ENCODE results near the gene AFAP1L1. TPM values are rescaled to one million over a fixed set of nuclear protein-coding genes. Genes with fewer than 3 reads are reported as not detected.

AFAP1L1 gene
- total RNA-seq (2014; rRNA removed; shearing (Covaris generic)) = 2.2 and 3.3 TPM in 2 replicates

DNA sequence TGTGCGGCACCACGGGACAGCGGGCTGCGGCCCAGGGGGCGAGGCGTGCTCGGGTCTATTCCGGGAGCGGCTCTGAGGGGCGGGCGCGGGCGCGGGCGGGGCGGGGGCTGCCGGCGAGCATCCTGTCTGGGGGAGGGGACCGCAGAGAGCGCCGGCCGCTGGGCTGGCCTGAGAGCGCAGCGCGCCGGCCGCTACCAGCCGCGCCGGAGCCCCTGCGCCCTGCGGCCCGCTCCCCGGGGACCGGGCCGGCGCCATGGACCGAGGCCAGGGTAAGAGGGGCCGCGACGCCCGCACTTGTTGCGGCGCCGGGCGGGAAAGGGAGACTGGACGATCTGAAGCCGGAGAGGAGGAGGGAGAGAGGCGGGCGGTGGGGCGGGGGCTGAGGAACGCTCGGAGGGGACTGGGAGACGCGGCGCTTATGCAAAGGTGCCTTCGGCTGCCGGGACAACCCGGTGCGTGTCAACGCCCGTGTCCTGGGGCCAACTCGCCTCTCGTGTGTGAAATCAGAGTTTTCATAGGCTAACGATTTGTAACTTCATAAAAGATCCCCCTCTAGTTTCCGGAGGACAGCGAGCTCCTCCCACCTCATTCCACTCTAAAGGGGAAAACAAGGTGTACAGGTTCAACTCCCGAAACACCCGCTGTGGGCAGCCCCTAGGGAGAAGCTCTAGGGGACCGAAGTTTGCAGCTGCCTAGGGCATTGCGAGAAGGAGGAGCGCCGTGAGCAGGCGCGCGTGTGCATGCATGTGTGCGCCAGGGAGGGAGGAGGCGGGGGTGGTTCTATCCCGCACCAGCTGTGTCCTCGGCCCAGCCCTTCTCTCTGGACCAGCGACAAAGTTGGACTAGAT is at the start of gene AFAP1L1:
Gene AFAP1L1, plus strand, starts transcription at position 144 of the 848 bp plus-strand sequence. Its CDS starts 110 bp downstream, at position 254.
- Histone ChIP-seq H3K36me3 (replicated peaks; ENCODE audit: control insufficient read depth, insufficient read depth, low read length) (no peaks in the 10 kb centered on the region), H3K27me3 (ENCODE audit: control insufficient read depth, insufficient read depth, low read length) (peaks cover 27% of the 10 kb centered on the region), H3K4me3 (ENCODE audit: insufficient read depth, low read depth, low read length) (peak within 1 kb of the TSS; percentile 52)
- peak; percentile 92 for DNase-seq

DNA sequence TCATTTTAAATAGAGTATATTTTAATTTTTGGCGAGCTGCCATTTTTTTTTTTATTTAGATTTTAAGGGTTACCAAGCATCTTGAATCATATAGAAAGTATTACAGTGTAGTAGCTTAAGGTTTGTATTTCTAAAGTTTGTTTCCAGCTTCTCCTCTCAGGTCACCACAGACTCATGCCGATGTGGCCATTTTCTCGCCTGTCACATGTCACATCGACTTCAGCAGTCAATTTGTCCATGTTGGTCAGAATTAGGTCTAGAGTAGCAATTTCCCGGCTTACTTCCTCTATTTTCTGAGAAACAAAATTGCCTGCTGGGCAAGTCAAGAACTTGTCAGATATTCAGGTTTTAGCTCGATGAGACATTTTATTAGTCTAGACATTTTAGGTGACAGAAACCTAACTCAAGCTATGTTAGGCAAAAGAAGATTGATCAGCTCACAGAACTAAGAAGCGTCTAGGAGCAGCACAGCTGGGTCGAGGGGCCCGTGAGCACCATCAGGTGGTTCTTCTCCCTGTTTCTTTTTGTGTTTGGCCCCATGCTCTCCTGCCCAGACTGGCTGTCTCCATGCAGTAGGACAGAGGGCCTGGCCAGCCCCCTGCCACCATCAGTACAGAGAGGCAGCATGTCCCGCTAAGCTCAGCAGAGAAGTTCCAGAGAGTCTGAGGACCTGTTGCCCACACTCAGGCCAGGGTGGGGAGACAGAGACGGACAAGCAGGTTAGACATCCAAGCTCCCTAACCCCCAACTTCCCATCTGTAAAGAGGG is 48.4 kb upstream of the AFAP1L1 start:
- no peak for DNase-seq
- no peaks in the 10 kb centered on the region for H3K36me3 ChIP-seq (replicated peaks; ENCODE audit: control insufficient read depth, insufficient read depth, low read length)
- H3K27me3 ChIP-seq (ENCODE audit: control insufficient read depth, insufficient read depth, low read length) = no peaks in the 10 kb centered on the region
- no peak overlapping the region for H3K4me3 ChIP-seq (ENCODE audit: insufficient read depth, low read depth, low read length)

DNA sequence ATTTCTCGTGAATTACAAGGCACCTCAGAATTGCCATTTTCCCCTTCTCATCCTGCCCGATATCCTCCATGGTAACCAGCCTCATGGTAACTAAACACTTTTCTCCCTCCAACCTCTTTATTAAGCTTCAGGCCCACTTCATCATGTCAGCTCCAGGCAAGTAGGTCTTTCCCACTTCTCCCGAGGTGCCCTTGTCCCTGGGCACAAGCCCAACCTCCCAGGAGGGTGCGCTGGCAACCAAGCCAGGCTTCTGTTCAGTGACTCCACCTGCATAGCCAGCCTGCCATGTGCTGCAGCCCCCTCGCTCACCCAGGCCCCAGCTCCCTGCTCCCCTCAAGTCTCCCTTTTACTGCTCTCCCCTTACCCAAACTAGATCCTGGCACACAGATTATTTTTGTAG is 47.4 kb upstream of the AFAP1L1 start:
- H3K4me3 ChIP-seq (ENCODE audit: insufficient read depth, low read depth, low read length) = no peak overlapping the region
- no peaks in the 10 kb centered on the region for H3K36me3 ChIP-seq (replicated peaks; ENCODE audit: control insufficient read depth, insufficient read depth, low read length)
- DNase-seq = no peak
- H3K27me3 ChIP-seq (ENCODE audit: control insufficient read depth, insufficient read depth, low read length) = no peaks in the 10 kb centered on the region

DNA sequence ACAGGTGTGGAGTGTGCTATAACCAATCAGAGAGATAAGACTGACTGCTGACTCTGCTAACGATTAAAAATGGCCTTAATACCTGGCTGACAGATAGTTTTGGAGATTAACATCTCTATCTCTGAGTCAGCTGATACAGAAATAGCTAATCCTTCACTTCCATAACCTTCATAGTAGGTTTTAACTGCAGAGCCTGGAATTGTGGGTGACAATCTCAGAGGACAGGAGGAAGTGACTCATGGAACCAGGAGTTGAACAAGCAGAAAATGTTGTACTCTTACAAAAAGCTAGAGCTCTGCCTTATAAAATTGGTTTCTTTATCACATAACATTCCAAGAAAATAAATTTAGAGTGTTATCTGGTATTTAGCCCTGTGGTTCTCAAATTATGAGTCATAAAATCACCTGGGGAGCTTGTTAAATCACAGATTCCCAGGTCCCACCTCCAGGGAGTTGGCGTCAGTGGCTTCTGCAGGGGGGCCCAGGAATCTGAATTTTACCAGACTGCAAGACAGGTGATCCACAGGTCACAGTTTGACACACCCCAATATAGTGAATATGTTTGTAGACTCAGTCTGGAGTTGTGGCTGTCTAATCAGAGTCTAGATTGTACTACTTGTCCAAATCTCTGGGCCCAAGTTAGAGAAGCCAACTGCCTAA is 44.4 kb upstream of the AFAP1L1 start:
- Histone ChIP-seq H3K4me3 (ENCODE audit: insufficient read depth, low read depth, low read length) (no peak overlapping the region), H3K27me3 (ENCODE audit: control insufficient read depth, insufficient read depth, low read length) (no peaks in the 10 kb centered on the region), H3K36me3 (replicated peaks; ENCODE audit: control insufficient read depth, insufficient read depth, low read length) (no peaks in the 10 kb centered on the region)
- no peak for DNase-seq

DNA sequence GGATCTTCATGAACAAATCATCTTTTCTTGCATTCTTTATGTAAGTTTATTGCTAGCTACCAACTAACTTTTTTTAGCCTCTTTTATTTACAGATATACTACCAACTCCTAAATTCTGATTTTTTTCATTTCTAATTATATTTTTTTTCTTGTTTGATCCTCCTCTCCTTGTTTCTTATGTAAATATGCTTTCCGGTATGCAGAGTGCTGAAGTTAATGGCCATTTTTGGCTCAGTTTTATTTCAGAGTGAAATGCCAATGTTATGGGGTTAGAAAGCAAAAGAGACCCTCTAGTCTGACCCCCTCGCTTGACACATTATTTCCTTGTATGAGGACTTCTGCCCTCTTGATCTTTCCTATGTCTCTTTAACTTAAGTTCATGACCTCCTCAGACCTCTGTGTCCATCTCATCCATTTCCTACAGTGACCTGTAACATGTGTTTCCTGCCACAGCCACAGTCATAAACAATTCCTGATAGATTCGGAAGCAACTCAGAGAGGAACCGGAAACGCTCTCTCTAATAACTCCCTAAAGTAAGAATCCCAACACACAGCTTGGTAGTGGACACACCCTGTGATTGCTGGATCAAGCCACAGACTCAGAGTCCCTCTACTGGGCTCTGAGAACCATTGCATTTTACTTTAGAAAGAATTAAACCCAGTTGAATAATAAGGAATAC is 42.9 kb upstream of the AFAP1L1 start:
- DNase-seq = peak; percentile 62
- Histone ChIP-seq H3K4me3 (ENCODE audit: insufficient read depth, low read depth, low read length) (no peak overlapping the region), H3K27me3 (ENCODE audit: control insufficient read depth, insufficient read depth, low read length) (no peaks in the 10 kb centered on the region), H3K36me3 (replicated peaks; ENCODE audit: control insufficient read depth, insufficient read depth, low read length) (no peaks in the 10 kb centered on the region)

DNA sequence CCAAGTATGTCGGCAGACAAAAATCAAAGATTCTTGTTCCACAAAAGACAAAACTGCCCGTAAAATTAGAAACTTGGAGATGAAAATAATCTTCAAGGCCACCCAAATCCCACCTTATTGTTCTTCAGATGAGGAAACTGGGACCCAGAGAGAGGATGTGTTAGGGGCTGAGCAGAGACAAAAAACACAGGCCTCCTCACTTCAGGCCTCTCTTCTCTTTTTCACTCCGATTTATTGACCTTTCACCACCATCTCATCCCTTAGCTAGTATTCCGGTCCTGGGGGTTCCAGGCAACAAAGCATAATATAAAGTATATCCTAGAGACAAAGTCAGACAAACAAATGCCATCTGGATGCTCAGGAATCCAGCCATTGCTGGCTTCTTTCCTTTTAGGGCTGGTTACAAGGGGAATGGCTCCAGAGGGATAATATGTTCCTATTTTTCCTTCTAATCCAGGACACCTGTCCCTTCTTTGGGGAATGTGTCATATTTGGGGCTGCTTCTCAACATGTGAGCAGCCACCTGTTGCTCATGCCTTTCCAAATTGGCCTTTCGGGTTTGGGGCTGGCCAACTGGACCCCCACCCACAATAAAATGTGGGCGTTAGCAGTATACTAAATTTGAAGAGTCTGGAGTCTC is 42.2 kb upstream of the AFAP1L1 start:
- H3K36me3 ChIP-seq (replicated peaks; ENCODE audit: control insufficient read depth, insufficient read depth, low read length) = no peaks in the 10 kb centered on the region
- DNase-seq = no peak
- H3K27me3 ChIP-seq (ENCODE audit: control insufficient read depth, insufficient read depth, low read length) = no peaks in the 10 kb centered on the region
- no peak overlapping the region for H3K4me3 ChIP-seq (ENCODE audit: insufficient read depth, low read depth, low read length)

DNA sequence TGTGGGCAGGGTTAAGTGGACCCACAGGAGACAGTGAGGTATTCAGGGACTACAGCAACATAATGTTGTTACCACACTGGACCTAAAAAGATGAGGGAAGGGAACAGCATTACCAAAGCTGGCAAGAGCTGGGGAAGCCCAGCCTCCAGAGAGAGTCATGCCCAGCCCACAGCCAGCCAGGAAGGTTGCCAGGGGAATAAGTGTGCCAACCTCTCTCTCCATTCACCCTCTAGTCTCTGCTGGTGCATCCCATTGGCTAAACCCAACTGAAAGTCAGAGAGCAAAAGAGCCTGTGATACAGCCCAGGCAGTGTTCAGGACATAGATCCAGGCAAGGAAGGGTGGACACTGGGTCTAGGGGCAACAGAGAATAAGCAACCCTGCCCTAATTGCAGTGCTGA is 35.8 kb upstream of the AFAP1L1 start:
- H3K4me3 ChIP-seq (ENCODE audit: insufficient read depth, low read depth, low read length) = no peak overlapping the region
- no peaks in the 10 kb centered on the region for H3K36me3 ChIP-seq (replicated peaks; ENCODE audit: control insufficient read depth, insufficient read depth, low read length)
- no peaks in the 10 kb centered on the region for H3K27me3 ChIP-seq (ENCODE audit: control insufficient read depth, insufficient read depth, low read length)
- DNase-seq = no peak

DNA sequence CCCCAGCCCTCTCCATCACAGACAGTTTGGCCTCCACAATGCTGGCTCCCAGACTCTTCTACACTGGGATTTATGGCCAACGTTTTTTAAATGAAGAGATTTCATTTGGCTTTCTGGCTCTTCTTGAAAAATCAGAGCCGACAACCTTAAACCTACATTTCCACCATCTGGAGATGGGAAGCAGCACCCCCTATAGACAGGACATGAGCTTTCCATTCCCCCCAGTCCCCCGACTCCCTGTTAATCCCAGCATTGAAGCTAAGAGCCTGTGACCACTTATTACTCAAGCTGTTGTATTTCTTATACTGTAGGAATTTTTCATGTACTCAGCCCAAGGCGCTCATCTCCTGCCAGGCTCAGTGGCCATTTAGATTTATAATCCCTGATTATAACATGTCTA is 34.0 kb upstream of the AFAP1L1 start:
- H3K36me3 ChIP-seq (replicated peaks; ENCODE audit: control insufficient read depth, insufficient read depth, low read length) = no peaks in the 10 kb centered on the region
- no peaks in the 10 kb centered on the region for H3K27me3 ChIP-seq (ENCODE audit: control insufficient read depth, insufficient read depth, low read length)
- peak; percentile 83 for DNase-seq

DNA sequence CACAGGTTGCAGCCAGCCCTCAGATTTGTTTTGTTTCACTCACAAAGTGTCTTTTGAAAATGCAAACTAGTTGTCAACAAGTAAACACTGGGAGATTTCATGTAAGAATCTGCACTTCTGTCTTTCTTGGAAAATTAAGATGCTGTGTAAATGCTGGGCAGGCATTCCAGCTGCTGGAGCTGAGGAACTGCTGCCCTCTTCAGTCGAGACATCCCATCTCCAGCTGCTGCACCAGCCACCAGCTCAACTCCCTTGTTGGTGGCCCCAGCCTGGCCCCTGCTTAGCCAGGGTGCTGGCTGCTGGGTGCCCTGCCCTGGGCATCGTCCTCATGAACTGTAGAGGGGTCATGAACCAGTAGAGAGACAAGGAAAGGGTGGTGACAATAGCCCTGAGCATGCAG is 33.1 kb upstream of the AFAP1L1 start:
- Histone ChIP-seq H3K4me3 (ENCODE audit: insufficient read depth, low read depth, low read length) (no peak overlapping the region), H3K27me3 (ENCODE audit: control insufficient read depth, insufficient read depth, low read length) (no peaks in the 10 kb centered on the region), H3K36me3 (replicated peaks; ENCODE audit: control insufficient read depth, insufficient read depth, low read length) (no peaks in the 10 kb centered on the region)
- peak; percentile 55 for DNase-seq

More for the DNA sequence above, 34.0 kb upstream of the AFAP1L1 start:
- no peak overlapping the region for H3K4me3 ChIP-seq (ENCODE audit: insufficient read depth, low read depth, low read length)

DNA sequence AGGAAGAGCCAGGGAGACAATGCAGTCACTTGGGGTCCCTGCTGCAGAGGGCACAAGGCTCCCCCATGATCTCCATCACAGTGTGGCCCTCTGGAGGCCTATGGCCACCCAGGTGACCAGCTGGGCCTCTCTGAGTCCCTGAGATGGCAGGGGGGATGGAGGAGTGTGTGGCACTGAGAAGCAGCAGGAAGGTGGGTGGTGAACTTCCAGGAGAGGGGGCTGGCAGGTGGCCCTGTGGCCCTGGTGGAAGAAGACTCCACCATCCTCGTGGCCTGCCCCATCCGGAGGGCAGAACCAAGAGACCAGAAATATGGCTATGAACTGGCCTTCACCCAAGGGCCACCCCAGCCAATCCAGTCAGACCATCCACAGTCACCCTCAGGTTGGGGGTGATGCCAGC is 31.7 kb upstream of the AFAP1L1 start:
- H3K27me3 ChIP-seq (ENCODE audit: control insufficient read depth, insufficient read depth, low read length) = no peaks in the 10 kb centered on the region
- no peak for DNase-seq
- no peak overlapping the region for H3K4me3 ChIP-seq (ENCODE audit: insufficient read depth, low read depth, low read length)

DNA sequence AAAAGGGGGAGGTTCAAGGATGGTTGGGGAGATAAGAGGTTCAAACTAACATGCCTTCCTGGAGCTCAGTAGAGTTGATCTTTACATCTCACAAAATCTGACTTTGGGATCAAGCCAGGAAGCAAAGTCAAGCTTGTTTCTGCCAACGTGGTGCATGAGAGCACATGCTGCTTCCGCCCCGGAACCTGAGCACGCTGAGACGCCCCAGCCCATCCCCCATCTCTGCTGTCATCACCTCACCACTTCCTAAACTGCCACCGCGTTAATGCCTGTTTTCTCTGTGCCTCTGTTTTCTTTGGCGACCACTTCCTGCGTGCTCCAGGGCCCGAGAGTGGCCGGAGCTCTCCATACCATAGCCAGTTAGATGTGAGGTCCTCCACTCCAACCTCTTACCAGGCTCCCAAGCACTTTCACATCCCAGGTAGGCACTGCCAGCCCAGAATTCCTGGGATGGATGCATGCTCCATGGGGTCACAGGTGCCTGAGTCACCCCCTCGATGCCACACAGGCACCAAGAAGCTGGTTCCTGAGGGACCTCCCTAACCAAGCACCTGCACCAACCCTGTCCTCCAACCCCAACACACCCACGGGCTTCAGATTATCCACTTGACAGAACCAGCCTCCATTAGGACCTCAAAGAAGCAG is 31.2 kb upstream of the AFAP1L1 start:
- Histone ChIP-seq H3K36me3 (replicated peaks; ENCODE audit: control insufficient read depth, insufficient read depth, low read length) (no peaks in the 10 kb centered on the region), H3K4me3 (ENCODE audit: insufficient read depth, low read depth, low read length) (no peak overlapping the region), H3K27me3 (ENCODE audit: control insufficient read depth, insufficient read depth, low read length) (no peaks in the 10 kb centered on the region)
- DNase-seq = no peak

More for the DNA sequence above, 31.7 kb upstream of the AFAP1L1 start:
- no peaks in the 10 kb centered on the region for H3K36me3 ChIP-seq (replicated peaks; ENCODE audit: control insufficient read depth, insufficient read depth, low read length)

DNA sequence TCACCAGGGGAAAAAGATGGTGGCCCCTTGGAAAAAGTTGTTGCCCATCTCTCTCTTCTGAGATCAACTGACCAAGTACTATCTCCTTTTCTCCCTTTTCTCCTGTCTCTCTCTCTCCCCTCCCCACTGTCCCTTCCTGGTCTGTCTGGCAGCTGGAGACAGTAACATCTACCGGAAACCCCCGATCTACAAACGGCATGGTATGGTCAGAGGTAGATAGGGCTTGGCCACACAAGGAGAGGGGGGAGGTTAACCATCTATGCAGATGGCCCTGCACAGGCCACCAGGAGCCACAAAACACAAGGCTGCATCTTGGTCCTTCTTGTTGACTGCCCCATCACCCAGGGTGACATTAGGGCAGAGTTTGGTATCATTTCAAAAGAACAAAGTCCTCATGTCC is 29.3 kb upstream of the AFAP1L1 start:
- no peaks in the 10 kb centered on the region; the same call in 1 of the 2 replicates for H3K27me3 ChIP-seq (ENCODE audit: control insufficient read depth, insufficient read depth, low read length)

DNA sequence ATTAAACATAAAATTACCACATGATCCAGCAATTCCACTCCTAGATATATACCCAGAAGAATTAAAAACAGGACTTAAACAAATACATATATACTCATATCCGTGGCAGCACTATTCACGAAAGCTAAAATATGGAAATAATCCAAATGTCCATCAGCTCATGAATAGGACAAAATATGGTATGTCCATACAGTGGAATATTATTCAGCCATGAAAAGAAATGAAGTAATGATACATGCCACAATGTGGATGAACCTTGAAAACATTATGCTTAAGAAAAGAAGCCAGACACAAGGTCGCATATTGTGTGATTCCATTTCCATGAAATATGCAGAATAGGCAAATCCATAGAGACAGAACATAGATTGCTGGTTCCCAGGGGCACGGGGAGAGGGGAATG is 24.8 kb upstream of the AFAP1L1 start:
- H3K4me3 ChIP-seq (ENCODE audit: insufficient read depth, low read depth, low read length) = no peak overlapping the region
- no peaks in the 10 kb centered on the region for H3K36me3 ChIP-seq (replicated peaks; ENCODE audit: control insufficient read depth, insufficient read depth, low read length)
- DNase-seq = no peak
- H3K27me3 ChIP-seq (ENCODE audit: control insufficient read depth, insufficient read depth, low read length) = no peaks in the 10 kb centered on the region; the same call in 1 of the 2 replicates

More for the DNA sequence above, 29.3 kb upstream of the AFAP1L1 start:
- Histone ChIP-seq H3K4me3 (ENCODE audit: insufficient read depth, low read depth, low read length) (no peak overlapping the region), H3K36me3 (replicated peaks; ENCODE audit: control insufficient read depth, insufficient read depth, low read length) (no peaks in the 10 kb centered on the region)
- no peak for DNase-seq

Measured in H7 (cell line).